ENCODE data around the gene TADA2A. TPM values are rescaled to one million over a fixed set of nuclear protein-coding genes. Genes with fewer than 3 reads are reported as not detected.

The TADA2A gene
- total RNA-seq, 1 donor from 2014 or later, result 21.4 TPM

- H3K27me3 ChIP-seq, result no peaks in the 10 kb centered on the region
- DNase-seq, result peak; percentile 89
- intact Hi-C loops (cut with DNase I), result no loop called here
- TF ChIP-seq CTCF (IDR thresholded peaks at IDR 0.05), result no peak
- H3K4me1 ChIP-seq, result peaks cover 13% of the 10 kb centered on the region
- peak within 1 kb of the TSS; percentile 90 for H3K27ac ChIP-seq
- H3K9me3 ChIP-seq, result no peaks in the 10 kb centered on the region
- ATAC-seq, result peak; percentile 91
- peak within 1 kb of the TSS; percentile 86 for H3K4me3 ChIP-seq
- no peaks in the 10 kb centered on the region for H3K36me3 ChIP-seq
These were observed 82.7 kb downstream of the TADA2A start, which contains the start of gene DUSP14 for GRCh38 chr17:37489197-37490001. Gene DUSP14 (plus strand): TSS chr17:37489891. CDS start chr17:37512273, 22,382 bp downstream.

- intact Hi-C loops (cut with DNase I), result no loop called here
- H3K4me3 ChIP-seq, result peak overlapping the region; percentile 62
These were observed 83.4 kb downstream of the TADA2A start for GRCh38 chr17:37490022-37490587.

GRCh38 chr17:37490638-37491614, 84.2 kb downstream of the TADA2A start:
- H3K27ac ChIP-seq, result peak overlapping the region; percentile 74
- DNase-seq (no peak), ATAC-seq (no peak)
- H3K36me3 ChIP-seq, result no peaks in the 10 kb centered on the region
- peaks cover 13% of the 10 kb centered on the region for H3K4me1 ChIP-seq
- H3K27me3 ChIP-seq, result no peaks in the 10 kb centered on the region
- intact Hi-C loops (cut with DNase I), result no loop called here
- H3K9me3 ChIP-seq, result no peaks in the 10 kb centered on the region
- no peak for TF ChIP-seq CTCF (IDR thresholded peaks at IDR 0.05)
- peak overlapping the region; percentile 62 for H3K4me3 ChIP-seq

More at GRCh38 chr17:37490022-37490587, 83.4 kb downstream of the TADA2A start:
- Histone ChIP-seq H3K27me3 (no peaks in the 10 kb centered on the region), H3K27ac (peak overlapping the region; percentile 74), H3K4me1 (peaks cover 13% of the 10 kb centered on the region), H3K36me3 (no peaks in the 10 kb centered on the region), H3K9me3 (no peaks in the 10 kb centered on the region)
- DNase-seq (peak; percentile 83), ATAC-seq (peak; percentile 66)
- TF ChIP-seq CTCF (IDR thresholded peaks at IDR 0.05), result peak; percentile 44

- intact Hi-C loops (cut with DNase I), result no loop called here
- H3K4me3 ChIP-seq, result no peak overlapping the region
These were observed 85.5 kb downstream of the TADA2A start for GRCh38 chr17:37492167-37492566.

More at GRCh38 chr17:37492167-37492566, 85.5 kb downstream of the TADA2A start:
- Histone ChIP-seq H3K4me1 (peaks cover 13% of the 10 kb centered on the region), H3K9me3 (no peaks in the 10 kb centered on the region), H3K27ac (no peak overlapping the region), H3K27me3 (no peaks in the 10 kb centered on the region), H3K36me3 (no peaks in the 10 kb centered on the region)
- no peak for ATAC-seq
- no peak for DNase-seq
- TF ChIP-seq CTCF (IDR thresholded peaks at IDR 0.05), result no peak

Measured in upper lobe of right lung (tissue), 1 donor.